PC-3 (cell line): Measurements from ENCODE around the gene ZNF365.

Experiments used
- EZH2 ChIP-seq: fragments of 300-600 bp; sonication (generic); IDR thresholded peaks from one replicate; pipeline ENCODE4 v1.6.1; 2017; ENCODE audit warnings: antibody characterized with exemption, mild to moderate bottlenecking, low read length; ENCODE audit not compliant: unreplicated experiment
- TF ChIP-seq, protein P1 (sequence below): fragments of 300-600 bp; sonication (generic); conservative IDR thresholded peaks from 2 replicates; pipeline ENCODE4 v1.5.1; 2017; ENCODE audit warnings: antibody characterized with exemption, low read depth, mild to moderate bottlenecking, low read length

DNA sequence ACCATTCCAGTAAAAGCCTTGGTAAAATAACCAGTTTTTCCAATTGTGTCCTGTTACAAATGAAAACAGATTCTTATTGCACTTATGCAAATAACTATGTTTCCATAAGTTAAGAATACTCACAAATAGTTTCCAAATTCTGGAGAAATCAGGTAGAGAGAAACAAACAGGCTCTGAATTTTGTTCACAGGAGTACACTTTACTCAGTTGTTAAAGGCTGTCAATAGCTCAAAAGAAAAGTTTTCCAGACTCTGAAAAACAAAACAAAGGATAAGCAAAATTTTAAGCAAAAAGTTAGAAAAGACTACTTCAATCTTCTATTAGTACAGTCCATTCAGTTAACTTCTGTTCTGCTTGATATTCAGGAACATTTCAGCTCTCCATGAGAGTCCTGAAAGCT, 32.8 kb upstream of the ZNF365 start:
- TF ChIP-seq, protein P1, sequence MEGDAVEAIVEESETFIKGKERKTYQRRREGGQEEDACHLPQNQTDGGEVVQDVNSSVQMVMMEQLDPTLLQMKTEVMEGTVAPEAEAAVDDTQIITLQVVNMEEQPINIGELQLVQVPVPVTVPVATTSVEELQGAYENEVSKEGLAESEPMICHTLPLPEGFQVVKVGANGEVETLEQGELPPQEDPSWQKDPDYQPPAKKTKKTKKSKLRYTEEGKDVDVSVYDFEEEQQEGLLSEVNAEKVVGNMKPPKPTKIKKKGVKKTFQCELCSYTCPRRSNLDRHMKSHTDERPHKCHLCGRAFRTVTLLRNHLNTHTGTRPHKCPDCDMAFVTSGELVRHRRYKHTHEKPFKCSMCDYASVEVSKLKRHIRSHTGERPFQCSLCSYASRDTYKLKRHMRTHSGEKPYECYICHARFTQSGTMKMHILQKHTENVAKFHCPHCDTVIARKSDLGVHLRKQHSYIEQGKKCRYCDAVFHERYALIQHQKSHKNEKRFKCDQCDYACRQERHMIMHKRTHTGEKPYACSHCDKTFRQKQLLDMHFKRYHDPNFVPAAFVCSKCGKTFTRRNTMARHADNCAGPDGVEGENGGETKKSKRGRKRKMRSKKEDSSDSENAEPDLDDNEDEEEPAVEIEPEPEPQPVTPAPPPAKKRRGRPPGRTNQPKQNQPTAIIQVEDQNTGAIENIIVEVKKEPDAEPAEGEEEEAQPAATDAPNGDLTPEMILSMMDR, result no peak
- no peak for TF ChIP-seq EZH2
